HepG2 (cell line): Measurements from ENCODE around the gene CCDC18. TPM values are rescaled to one million over a fixed set of nuclear protein-coding genes. Genes with fewer than 3 reads are reported as not detected.

Experiments used
- ARNTL ChIP-seq: sonication (generic); formaldehyde crosslinking; IDR thresholded peaks from 2 replicates; pipeline ENCODE4 v1.4.0; 2020; ENCODE audit warnings: mild to moderate bottlenecking, missing genetic modification reagents
- FOXA1 ChIP-seq, 2 experiments: fragments of 450-650 bp in 1 of 2; sonication (generic) in 1 of 2; formaldehyde crosslinking in 1 of 2; IDR thresholded peaks; 2 replicates each; pipeline versions ENCODE4 v1.4.0 to v1.6.1; 2016 to 2020; ENCODE audit warnings: missing genetic modification reagents in 1 of 2
- FOXO1 ChIP-seq: sonication (generic); formaldehyde crosslinking; IDR thresholded peaks from 2 replicates; pipeline ENCODE4 v1.4.0; 2020; ENCODE audit warnings: missing genetic modification reagents
- JUN ChIP-seq: sonication (generic); formaldehyde crosslinking; IDR thresholded peaks from 2 replicates; pipeline ENCODE4 v1.4.0; 2020; ENCODE audit warnings: mild to moderate bottlenecking, missing genetic modification reagents
- MAFK ChIP-seq, 2 experiments: IDR thresholded peaks in 1 of 2; conservative IDR thresholded peaks in 1 of 2; 2 replicates each; pipeline ENCODE4 v1.6.1; 2011; ENCODE audit warnings: improper control_type of control experiment in 2 of 2, low read length in 2 of 2
- NFE2L2 ChIP-seq: fragments of 150-350 bp; IDR thresholded peaks from 2 replicates; pipeline ENCODE4 v1.6.1; 2014; ENCODE audit warnings: low read length
- TBL1XR1 ChIP-seq: fragments of 150-350 bp; IDR thresholded peaks from 2 replicates; pipeline ENCODE4 v1.6.1; 2014; ENCODE audit warnings: borderline replicate concordance, low read length; ENCODE audit not compliant: partially characterized antibody
- ZFX ChIP-seq: sonication (generic); formaldehyde crosslinking; IDR thresholded peaks from 2 replicates; pipeline ENCODE4 v1.4.0; 2020; ENCODE audit warnings: mild to moderate bottlenecking, low read depth, missing genetic modification reagents, moderate library complexity
- ZNF33A ChIP-seq: sonication (generic); formaldehyde crosslinking; IDR thresholded peaks from 2 replicates; pipeline ENCODE4 v1.5.1; 2020; ENCODE audit warnings: missing genetic modification reagents, mild to moderate bottlenecking, moderate library complexity, borderline replicate concordance
- polyA plus RNA-seq, 8 experiments: library from polyadenylated mRNA; depleted of rRNA in 3 of 8; stranded (reverse) in 7 of 8; unstranded in 1 of 8; fragments of >200 nt; fragmentation: Illumina TruSeq in 4 of 8; extraction: Trizol in 4 of 8; gene quantifications; 2 replicates each; pipeline versions ENCODE4 v1.2.1 to v1.2.3, GENCODE V29; 2011 to 2016; ENCODE audit warnings: low read depth in 4 of 8, missing spikeins in 1 of 8, mixed read lengths in 1 of 8; ENCODE audit not compliant: insufficient read depth in 1 of 8
- total RNA-seq, 5 experiments: library from RNA; depleted of rRNA; stranded (reverse); fragments of >200 nt; fragmentation: Illumina TruSeq; extraction: Trizol; gene quantifications; 2 replicates each; pipeline ENCODE4 v1.2.3, GENCODE V29; 2016; ENCODE audit warnings: low read depth in 1 of 5
- TF ChIP-seq, protein P1 (sequence below): sonication (generic); formaldehyde crosslinking; IDR thresholded peaks from 2 replicates; pipeline ENCODE4 v1.5.0; 2020; ENCODE audit warnings: mild to moderate bottlenecking, missing genetic modification reagents, borderline replicate concordance
- TF ChIP-seq, protein P2 (sequence below): sonication (generic); formaldehyde crosslinking; IDR thresholded peaks from 2 replicates; pipeline ENCODE4; 2020; ENCODE audit warnings: missing genetic modification reagents, mild to moderate bottlenecking, borderline replicate concordance
- TF ChIP-seq, protein P3 (sequence below): IDR thresholded peaks from 2 replicates; pipeline ENCODE4 v1.6.1; 2018; ENCODE audit warnings: missing genetic modification reagents

The CCDC18 gene
- total and polyA plus RNA-seq, 2 of the 13 experiments (the other 11 are each of a cell fraction or from before 2014, with no cell fraction given): 1.9 to 18.4 TPM

DNA sequence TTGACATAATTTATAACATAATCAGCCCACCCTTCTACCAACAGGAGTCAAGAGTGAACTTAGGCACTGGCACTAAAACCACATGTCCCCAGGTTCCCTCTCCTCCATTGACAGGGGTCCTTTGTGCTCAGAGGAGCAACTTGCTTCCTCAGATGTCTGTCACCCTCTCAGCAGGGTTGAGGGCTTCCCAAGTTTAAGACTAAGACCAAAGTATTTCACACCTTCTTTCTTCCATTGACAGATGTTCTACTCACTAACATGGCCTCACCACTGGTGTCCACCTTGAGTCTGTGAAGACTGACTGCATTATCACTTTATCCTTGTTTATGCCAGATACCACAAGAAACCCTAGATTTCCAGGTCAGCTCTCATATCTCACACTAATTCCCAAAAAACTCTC, 56.5 kb downstream of the CCDC18 start (continued):
- TF ChIP-seq, protein P1, sequence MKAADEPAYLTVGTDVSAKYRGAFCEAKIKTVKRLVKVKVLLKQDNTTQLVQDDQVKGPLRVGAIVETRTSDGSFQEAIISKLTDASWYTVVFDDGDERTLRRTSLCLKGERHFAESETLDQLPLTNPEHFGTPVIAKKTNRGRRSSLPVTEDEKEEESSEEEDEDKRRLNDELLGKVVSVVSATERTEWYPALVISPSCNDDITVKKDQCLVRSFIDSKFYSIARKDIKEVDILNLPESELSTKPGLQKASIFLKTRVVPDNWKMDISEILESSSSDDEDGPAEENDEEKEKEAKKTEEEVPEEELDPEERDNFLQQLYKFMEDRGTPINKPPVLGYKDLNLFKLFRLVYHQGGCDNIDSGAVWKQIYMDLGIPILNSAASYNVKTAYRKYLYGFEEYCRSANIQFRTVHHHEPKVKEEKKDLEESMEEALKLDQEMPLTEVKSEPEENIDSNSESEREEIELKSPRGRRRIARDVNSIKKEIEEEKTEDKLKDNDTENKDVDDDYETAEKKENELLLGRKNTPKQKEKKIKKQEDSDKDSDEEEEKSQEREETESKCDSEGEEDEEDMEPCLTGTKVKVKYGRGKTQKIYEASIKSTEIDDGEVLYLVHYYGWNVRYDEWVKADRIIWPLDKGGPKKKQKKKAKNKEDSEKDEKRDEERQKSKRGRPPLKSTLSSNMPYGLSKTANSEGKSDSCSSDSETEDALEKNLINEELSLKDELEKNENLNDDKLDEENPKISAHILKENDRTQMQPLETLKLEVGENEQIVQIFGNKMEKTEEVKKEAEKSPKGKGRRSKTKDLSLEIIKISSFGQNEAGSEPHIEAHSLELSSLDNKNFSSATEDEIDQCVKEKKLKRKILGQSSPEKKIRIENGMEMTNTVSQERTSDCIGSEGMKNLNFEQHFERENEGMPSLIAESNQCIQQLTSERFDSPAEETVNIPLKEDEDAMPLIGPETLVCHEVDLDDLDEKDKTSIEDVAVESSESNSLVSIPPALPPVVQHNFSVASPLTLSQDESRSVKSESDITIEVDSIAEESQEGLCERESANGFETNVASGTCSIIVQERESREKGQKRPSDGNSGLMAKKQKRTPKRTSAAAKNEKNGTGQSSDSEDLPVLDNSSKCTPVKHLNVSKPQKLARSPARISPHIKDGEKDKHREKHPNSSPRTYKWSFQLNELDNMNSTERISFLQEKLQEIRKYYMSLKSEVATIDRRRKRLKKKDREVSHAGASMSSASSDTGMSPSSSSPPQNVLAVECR (CRISPR knock-in tag): no peak
- TF ChIP-seq MAFK (conservative IDR thresholded peaks at IDR 0.05 in 1 of 2, IDR thresholded peaks at IDR 0.05 in 1 of 2; ENCODE audit: low read length in 2 of 2) (no peak), ZNF33A (CRISPR knock-in tag) (no peak), FOXA1 (IDR thresholded peaks at IDR 0.05) (no peak), FOXA1 (CRISPR knock-in tag; IDR thresholded peaks at IDR 0.05) (no peak), ZFX (CRISPR knock-in tag) (no peak), JUN (no peak), NFE2L2 (no peak), TBL1XR1 (no peak), FOXO1 (CRISPR knock-in tag) (no peak), ARNTL (CRISPR knock-in tag) (no peak)
- TF ChIP-seq, protein P2, sequence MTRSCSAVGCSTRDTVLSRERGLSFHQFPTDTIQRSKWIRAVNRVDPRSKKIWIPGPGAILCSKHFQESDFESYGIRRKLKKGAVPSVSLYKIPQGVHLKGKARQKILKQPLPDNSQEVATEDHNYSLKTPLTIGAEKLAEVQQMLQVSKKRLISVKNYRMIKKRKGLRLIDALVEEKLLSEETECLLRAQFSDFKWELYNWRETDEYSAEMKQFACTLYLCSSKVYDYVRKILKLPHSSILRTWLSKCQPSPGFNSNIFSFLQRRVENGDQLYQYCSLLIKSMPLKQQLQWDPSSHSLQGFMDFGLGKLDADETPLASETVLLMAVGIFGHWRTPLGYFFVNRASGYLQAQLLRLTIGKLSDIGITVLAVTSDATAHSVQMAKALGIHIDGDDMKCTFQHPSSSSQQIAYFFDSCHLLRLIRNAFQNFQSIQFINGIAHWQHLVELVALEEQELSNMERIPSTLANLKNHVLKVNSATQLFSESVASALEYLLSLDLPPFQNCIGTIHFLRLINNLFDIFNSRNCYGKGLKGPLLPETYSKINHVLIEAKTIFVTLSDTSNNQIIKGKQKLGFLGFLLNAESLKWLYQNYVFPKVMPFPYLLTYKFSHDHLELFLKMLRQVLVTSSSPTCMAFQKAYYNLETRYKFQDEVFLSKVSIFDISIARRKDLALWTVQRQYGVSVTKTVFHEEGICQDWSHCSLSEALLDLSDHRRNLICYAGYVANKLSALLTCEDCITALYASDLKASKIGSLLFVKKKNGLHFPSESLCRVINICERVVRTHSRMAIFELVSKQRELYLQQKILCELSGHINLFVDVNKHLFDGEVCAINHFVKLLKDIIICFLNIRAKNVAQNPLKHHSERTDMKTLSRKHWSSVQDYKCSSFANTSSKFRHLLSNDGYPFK: no peak
- TF ChIP-seq, protein P3, sequence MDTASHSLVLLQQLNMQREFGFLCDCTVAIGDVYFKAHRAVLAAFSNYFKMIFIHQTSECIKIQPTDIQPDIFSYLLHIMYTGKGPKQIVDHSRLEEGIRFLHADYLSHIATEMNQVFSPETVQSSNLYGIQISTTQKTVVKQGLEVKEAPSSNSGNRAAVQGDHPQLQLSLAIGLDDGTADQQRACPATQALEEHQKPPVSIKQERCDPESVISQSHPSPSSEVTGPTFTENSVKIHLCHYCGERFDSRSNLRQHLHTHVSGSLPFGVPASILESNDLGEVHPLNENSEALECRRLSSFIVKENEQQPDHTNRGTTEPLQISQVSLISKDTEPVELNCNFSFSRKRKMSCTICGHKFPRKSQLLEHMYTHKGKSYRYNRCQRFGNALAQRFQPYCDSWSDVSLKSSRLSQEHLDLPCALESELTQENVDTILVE (CRISPR knock-in tag): no peak
